Measurements from ENCODE around the gene SLX4IP.

The SLX4IP gene

DNA sequence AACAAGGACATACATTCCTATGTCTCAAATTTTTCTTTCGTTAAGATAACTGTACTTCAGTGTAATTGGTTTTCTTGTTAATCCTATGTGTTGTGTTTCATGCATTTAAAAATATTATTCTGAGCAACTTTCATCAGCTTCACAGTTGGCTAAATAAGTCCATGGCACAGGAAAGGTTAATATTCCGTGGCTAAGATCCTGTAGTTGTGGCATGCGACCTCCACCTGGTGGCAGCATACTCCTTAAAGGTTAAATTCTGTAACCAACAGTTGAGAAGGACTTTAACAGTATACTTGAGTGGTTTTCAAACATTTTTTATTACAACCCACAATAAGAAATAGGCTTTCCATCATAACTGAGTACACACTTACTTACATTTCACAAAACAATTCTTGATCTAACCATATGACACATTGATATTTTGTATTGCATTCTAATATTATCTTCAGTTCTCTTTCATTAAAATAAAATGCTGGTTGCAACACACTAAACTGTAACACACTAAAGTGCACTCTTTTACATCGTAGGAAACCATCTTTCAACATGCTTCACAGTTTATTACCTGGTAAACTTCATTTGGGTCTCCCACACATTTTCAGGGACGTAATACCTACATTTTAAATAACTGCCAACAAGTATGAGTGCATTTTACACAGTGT is 118.3 kb downstream of the SLX4IP start:
- peak; percentile 24 for FAIRE-seq

DNA sequence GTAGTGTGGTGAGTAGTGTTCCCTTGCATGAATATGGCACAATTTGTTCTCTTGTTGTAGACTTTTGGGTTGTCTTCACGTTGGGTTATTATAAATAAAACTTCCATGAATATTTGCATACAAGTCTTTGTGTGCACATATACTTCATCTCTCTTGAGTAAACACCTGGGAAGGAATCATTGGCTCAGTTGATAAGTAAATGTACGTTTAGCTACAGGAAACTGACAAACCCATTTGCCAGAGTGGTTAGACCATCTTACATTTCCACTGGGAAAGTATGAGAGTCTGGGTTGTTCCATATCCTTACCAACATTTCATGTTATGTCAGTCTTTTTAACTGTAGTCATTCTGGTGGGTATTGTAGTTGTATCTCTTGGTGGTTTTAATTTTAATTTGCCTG is 119.2 kb downstream of the SLX4IP start:
- no peak for FAIRE-seq

- no peak for FAIRE-seq
These were observed 120.3 kb downstream of the SLX4IP start for GRCh38 chr20:10555393-10555792.

GRCh38 chr20:10555865-10556308 is 120.8 kb downstream of the SLX4IP start:
- FAIRE-seq = no peak

GRCh38 chr20:10556519-10557083 is 121.5 kb downstream of the SLX4IP start:
- FAIRE-seq = no peak

- no peak for FAIRE-seq
These were observed 122.6 kb downstream of the SLX4IP start for GRCh38 chr20:10557685-10558084.

DNA sequence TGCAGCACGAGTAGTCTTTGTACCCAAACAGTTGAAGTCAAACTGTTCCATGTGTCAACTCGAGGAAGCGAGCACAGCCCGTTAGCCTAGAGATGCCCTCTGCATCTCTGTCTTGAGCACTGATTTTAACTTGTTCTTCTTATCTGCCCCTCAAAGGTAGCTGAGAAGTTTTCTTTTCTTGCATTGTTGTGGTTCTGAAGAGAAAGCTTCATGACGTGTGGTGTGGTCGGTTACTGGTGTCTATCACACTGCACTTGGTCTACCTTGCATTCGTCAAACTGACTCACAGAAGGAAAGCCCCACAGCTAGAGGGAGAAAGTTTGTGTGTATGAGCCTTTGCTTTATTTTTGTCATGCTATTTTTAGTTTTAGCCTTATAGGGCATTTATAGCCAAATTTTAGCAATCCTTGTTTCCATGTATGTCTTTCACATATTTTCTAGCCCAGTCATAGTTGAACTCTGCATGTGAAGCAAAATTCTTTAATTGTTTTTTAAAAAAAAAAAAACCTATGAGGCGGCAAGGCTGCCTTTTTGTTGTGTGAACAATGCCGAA is 123.6 kb downstream of the SLX4IP start:
- no peak for FAIRE-seq

DNA sequence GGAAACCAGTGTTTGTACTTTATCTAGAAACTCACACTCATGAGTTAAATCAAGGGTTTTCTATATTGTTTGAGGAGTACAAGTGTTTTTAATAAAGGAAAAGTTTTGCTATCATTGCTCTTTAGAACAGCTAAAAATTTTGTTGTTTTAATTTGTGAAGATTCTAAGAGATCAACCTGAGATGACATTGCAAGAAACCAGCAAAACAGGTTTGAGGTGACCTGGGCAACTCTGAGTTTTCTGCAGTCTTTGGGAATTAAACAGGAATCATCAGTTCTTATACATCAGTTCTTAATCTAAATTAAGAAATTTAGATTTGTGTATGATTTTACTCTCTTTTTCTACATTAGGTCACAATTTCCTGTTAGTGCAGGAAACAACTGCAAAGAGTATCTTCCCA is 124.2 kb downstream of the SLX4IP start:
- FAIRE-seq = no peak

- FAIRE-seq = no peak
These were observed 125.6 kb downstream of the SLX4IP start for GRCh38 chr20:10560686-10561085.

DNA sequence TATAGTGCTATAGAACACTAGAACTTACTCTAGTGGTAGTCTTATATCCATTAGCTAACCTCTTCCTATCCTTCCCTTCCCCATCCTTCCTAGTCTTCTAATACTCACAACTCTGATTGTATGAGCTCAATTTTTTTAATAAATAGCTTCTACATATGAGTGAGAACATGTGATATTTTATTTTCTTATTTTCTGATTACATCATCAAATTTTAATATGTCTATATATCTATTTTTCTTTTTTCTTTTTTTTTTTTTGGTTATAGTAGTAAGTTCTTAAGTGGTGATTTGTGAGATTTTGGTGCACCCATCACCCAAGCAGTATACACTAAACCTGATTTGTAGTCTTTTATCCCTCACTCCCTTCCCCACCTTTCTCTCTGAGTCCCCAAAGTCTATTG is 126.2 kb downstream of the SLX4IP start:
- FAIRE-seq = no peak

GRCh38 chr20:10562899-10563298 is 127.8 kb downstream of the SLX4IP start:
- FAIRE-seq = no peak

DNA sequence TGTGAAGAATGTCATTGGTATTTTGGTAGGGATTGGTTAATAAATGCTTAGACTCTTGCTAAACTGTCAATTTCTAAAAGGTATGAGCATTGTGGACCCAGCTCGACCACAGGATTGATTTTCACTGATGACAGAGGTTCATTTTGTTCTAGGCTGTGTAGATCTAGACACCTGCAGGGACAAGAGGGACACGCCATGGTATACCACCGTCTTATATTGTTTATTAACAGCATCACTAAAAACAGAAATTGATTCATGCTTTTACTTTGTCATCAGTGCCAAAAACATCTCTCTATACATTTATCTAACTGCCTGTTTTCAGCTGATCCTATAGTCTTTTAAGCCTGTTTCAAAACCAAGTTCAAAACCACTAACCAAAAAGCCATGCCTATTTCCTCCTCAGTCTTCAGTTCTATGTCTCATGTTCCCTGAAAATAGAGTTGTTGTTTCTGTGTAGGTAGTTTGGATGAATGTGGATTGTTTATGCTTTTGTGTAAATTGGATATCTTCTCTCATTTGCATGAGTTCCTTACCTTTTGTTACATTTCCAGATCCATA is 128.9 kb downstream of the SLX4IP start:
- no peak for FAIRE-seq

DNA sequence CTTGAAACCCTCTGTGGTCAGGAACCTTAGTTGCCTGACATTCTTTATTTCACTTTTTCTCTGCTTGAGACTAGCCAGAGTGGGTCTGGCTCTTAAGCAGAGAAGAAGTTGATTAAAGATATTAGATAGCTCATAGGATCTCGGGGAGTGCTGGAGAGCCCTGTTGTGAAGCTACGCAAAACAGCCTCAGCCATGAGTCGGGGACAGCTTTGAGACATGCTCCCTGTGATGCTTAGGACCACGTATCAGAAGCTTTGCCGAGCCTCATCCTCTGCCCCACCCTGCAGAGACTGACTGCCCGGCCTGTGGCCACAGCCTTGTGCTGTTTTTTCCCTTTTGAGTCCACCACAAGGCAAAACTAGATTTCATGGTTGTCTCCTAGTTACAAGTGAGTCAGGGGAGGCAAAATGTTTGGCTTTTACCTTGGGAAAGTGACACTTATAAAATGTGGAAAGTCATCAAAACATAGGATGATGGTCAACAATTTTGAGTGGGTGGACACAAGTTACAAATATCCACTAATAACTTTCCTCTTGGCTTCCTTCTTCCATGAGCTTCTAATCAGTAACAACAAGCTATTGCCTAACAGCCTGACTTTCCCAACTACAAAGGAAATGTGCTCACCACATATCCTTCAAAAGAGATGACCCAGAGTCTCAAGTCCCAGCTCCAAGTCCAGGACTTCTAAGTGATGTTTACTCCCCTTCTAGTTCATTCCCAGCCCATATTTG is 130.3 kb downstream of the SLX4IP start:
- peak; percentile 33 for FAIRE-seq

- peak; percentile 33 for FAIRE-seq
These were observed 131.1 kb downstream of the SLX4IP start for GRCh38 chr20:10565922-10566897.

GRCh38 chr20:10568032-10568431 is 132.9 kb downstream of the SLX4IP start:
- no peak for FAIRE-seq

GRCh38 chr20:10571313-10571815 is 136.3 kb downstream of the SLX4IP start:
- FAIRE-seq = no peak

- no peak for FAIRE-seq
These were observed 137.7 kb downstream of the SLX4IP start for GRCh38 chr20:10572853-10573252.

- FAIRE-seq = no peak
These were observed 138.3 kb downstream of the SLX4IP start for GRCh38 chr20:10573273-10573950.

- FAIRE-seq = no peak
These were observed 138.8 kb downstream of the SLX4IP start for GRCh38 chr20:10573951-10574339.

GRCh38 chr20:10576411-10577090 is 141.4 kb downstream of the SLX4IP start:
- no peak for FAIRE-seq

DNA sequence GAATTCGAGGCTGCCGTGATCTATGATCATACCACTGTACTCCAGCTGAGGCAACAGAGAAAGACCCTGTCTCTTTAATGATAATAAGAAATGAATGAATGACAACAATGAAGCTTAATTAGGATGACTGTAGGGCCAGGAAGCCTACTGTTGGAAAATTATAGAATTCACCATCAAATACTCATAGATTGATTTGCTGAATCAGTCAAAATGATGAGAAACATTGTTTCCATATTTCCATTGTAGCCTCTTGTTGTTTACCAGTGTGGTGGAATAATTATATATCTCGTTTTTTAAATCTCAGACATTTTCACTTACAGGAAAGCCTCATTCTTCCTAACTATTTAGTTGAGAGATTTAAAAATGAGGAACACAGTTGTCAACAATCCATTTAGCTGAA is 142.5 kb downstream of the SLX4IP start:
- no peak for FAIRE-seq
